ENCODE measurements around the gene HAGH. TPM values are rescaled to one million over a fixed set of nuclear protein-coding genes. Genes with fewer than 3 reads are reported as not detected.

Gene HAGH
- total RNA-seq, 1 experiment from 2014 or later: 48.1 TPM

GRCh38 chr16:1790261-1790610 lies 36.4 kb downstream of the HAGH start:
- CTCF ChIA-PET: no interaction called here
- DNase-seq: no peak
- BruUV-seq (replicated peaks): no TSS peak
- Mint-ChIP-seq H3K27me3 (ENCODE audit: insufficient read depth, unreplicated experiment) (no peaks in the 10 kb centered on the region), H3K9me3 (ENCODE audit: unreplicated experiment) (no peaks in the 10 kb centered on the region), H3K27ac (ENCODE audit: unreplicated experiment) (no peak overlapping the region), H3K4me1 (ENCODE audit: low read depth, unreplicated experiment) (no peaks in the 10 kb centered on the region), H3K4me3 (ENCODE audit: unreplicated experiment) (no peak overlapping the region), H3K36me3 (ENCODE audit: insufficient read depth, unreplicated experiment) (peaks cover 20% of the 10 kb centered on the region)
- no peaks in the 10 kb centered on the region for H3K27me3 ChIP-seq (replicated peaks; ENCODE audit: control insufficient read depth, insufficient read depth, low read length)
- TF ChIP-seq CTCF (IDR thresholded peaks at IDR 0.05; ENCODE audit: insufficient read depth in 1 of 2, low read depth in 1 of 2, low read length in 1 of 2, severe bottlenecking in 1 of 2, unreplicated experiment in 1 of 2): no peak
- intact Hi-C loops (cut with micrococcal nuclease; ENCODE audit: unreplicated experiment): no loop called here
- H3K4me1 ChIP-seq: no peaks in the 10 kb centered on the region
- no peaks in the 10 kb centered on the region for H3K36me3 ChIP-seq (ENCODE audit: control insufficient read depth, insufficient read depth, low read length)
- no peaks in the 10 kb centered on the region for H3K9me3 ChIP-seq
- no peak overlapping the region for H3K4me3 ChIP-seq (ENCODE audit: low read depth, low read length)
- POLR2A ChIA-PET: no interaction called here

DNA sequence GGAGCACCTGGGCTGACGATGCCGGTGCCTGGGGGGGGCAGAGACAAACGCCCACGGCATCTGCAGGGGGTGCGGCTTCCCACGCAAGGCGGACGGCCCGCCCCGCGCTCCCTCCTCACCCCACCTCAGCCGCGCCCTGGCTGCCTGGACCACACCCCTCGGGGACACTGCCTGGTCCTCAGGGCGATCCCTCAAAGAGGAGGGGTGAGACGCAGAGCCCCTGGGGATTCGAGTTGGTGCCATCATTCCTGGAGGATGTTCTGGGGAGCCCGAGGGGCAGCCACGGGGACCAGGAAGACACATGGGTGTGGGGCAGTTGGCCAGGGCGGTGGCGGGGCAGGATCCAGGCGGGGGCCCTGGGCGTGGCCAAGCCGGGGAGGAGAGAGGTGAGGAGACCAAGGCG lies 37.0 kb downstream of the HAGH start:
- no peaks in the 10 kb centered on the region for H3K9me3 ChIP-seq
- ChIA-PET CTCF (no interaction called here), POLR2A (no interaction called here)
- H3K4me1 ChIP-seq: no peaks in the 10 kb centered on the region
- peaks cover 23% of the 10 kb centered on the region for H3K36me3 Mint-ChIP-seq (ENCODE audit: insufficient read depth, unreplicated experiment)
- no peak for TF ChIP-seq CTCF (IDR thresholded peaks at IDR 0.05; ENCODE audit: insufficient read depth in 1 of 2, low read depth in 1 of 2, low read length in 1 of 2, severe bottlenecking in 1 of 2, unreplicated experiment in 1 of 2)
- BruUV-seq (replicated peaks): no TSS peak
- no peak for DNase-seq
- H3K27me3 ChIP-seq (replicated peaks; ENCODE audit: control insufficient read depth, insufficient read depth, low read length): no peaks in the 10 kb centered on the region
- no peak overlapping the region for H3K4me3 ChIP-seq (ENCODE audit: low read depth, low read length)
- intact Hi-C loops (cut with micrococcal nuclease; ENCODE audit: unreplicated experiment): no loop called here
- H3K36me3 ChIP-seq (ENCODE audit: control insufficient read depth, insufficient read depth, low read length): peaks cover 2% of the 10 kb centered on the region; the same call in 1 of the 2 replicates
- H3K27ac Mint-ChIP-seq (ENCODE audit: unreplicated experiment): no peak overlapping the region
- H3K4me1 Mint-ChIP-seq (ENCODE audit: low read depth, unreplicated experiment): no peaks in the 10 kb centered on the region
- H3K4me3 Mint-ChIP-seq (ENCODE audit: unreplicated experiment): no peak overlapping the region
- no peaks in the 10 kb centered on the region for H3K27me3 Mint-ChIP-seq (ENCODE audit: insufficient read depth, unreplicated experiment)
- no peaks in the 10 kb centered on the region for H3K9me3 Mint-ChIP-seq (ENCODE audit: unreplicated experiment)

DNA sequence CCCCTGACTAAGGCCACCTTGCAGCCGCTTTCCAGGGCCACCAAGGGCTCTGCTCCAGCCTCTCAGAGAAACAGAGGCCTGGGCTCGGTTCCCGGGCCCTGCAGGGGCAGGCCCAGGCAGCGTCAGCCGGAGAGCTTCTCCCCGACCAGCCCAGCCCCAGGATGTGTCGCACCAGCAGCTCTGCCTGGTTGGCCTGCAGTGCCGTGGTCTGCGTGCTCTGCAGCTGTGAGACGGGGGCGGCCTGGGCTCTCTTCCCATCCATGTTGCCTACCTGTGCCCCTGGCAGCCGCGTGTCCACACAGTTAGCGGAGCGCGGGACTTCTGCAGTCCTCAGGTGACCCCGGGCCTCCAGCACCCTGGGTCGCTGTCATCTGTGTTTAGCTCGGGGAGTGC lies 37.9 kb downstream of the HAGH start:
- Histone ChIP-seq H3K36me3 (ENCODE audit: control insufficient read depth, insufficient read depth, low read length) (peaks cover 2% of the 10 kb centered on the region; the same call in 1 of the 2 replicates), H3K4me3 (ENCODE audit: low read depth, low read length) (no peak overlapping the region)
- POLR2A ChIA-PET: interaction anchor here (0.6 kb wide), 1 partner anchor 111 kb away, joined by 3 read pairs; the partner anchor contains the start of gene JPT2

More for the DNA sequence above, 37.9 kb downstream of the HAGH start:
- Histone ChIP-seq H3K9me3 (no peaks in the 10 kb centered on the region), H3K4me1 (no peaks in the 10 kb centered on the region), H3K27me3 (replicated peaks; ENCODE audit: control insufficient read depth, insufficient read depth, low read length) (no peaks in the 10 kb centered on the region)
- Mint-ChIP-seq H3K4me1 (ENCODE audit: low read depth, unreplicated experiment) (no peaks in the 10 kb centered on the region), H3K4me3 (ENCODE audit: unreplicated experiment) (no peak overlapping the region), H3K9me3 (ENCODE audit: unreplicated experiment) (no peaks in the 10 kb centered on the region), H3K27ac (ENCODE audit: unreplicated experiment) (no peak overlapping the region), H3K36me3 (ENCODE audit: insufficient read depth, unreplicated experiment) (peaks cover 23% of the 10 kb centered on the region), H3K27me3 (ENCODE audit: insufficient read depth, unreplicated experiment) (no peaks in the 10 kb centered on the region)
- no peak for TF ChIP-seq CTCF (IDR thresholded peaks at IDR 0.05; ENCODE audit: insufficient read depth in 1 of 2, low read depth in 1 of 2, low read length in 1 of 2, severe bottlenecking in 1 of 2, unreplicated experiment in 1 of 2)
- BruUV-seq (replicated peaks): no TSS peak
- intact Hi-C loops (cut with micrococcal nuclease; ENCODE audit: unreplicated experiment): no loop called here
- no peak for DNase-seq
- CTCF ChIA-PET: no interaction called here

Measured in Caco-2 (cell line).